Measurements from ENCODE around the gene BBS9. TPM values are rescaled to one million over a fixed set of nuclear protein-coding genes. Genes with fewer than 3 reads are reported as not detected.

Gene BBS9
- total RNA-seq, 4 donors from 2014 or later = 11.3 to 28.5 (median 20.7) TPM

GRCh38 chr7:33642312-33642711 is 512.9 kb downstream of the BBS9 start:
- DNase-seq (ENCODE audit: low spot score) (no peak), ATAC-seq (ENCODE audit: low FRiP score) (no peak)
- TF ChIP-seq CTCF (IDR thresholded peaks at IDR 0.05) = no peak

- DNase-seq (ENCODE audit: low spot score) (no peak), ATAC-seq (ENCODE audit: low FRiP score) (no peak)
- no peak for TF ChIP-seq CTCF (IDR thresholded peaks at IDR 0.05)
Measured at GRCh38 chr7:33643530-33643929, 514.2 kb downstream of the BBS9 start.

- no peak for TF ChIP-seq CTCF (IDR thresholded peaks at IDR 0.05)
- DNase-seq (ENCODE audit: low spot score) (no peak), ATAC-seq (ENCODE audit: low FRiP score) (no peak)
Measured at GRCh38 chr7:33644489-33644888, 515.1 kb downstream of the BBS9 start.

GRCh38 chr7:33645104-33645503 is 515.7 kb downstream of the BBS9 start:
- ATAC-seq (ENCODE audit: low FRiP score) (no peak), DNase-seq (ENCODE audit: low spot score) (no peak)
- TF ChIP-seq CTCF (IDR thresholded peaks at IDR 0.05) = no peak

GRCh38 chr7:33646166-33646565 is 516.8 kb downstream of the BBS9 start:
- no peak for ATAC-seq (ENCODE audit: low FRiP score)
- DNase-seq (ENCODE audit: low spot score) = no peak
- no peak for TF ChIP-seq CTCF (IDR thresholded peaks at IDR 0.05)

GRCh38 chr7:33646891-33647391 is 517.6 kb downstream of the BBS9 start:
- ATAC-seq (ENCODE audit: low FRiP score) = no peak
- DNase-seq (ENCODE audit: low spot score) = no peak
- TF ChIP-seq CTCF (IDR thresholded peaks at IDR 0.05) = no peak

GRCh38 chr7:33649476-33650441 is 520.4 kb downstream of the BBS9 start:
- ATAC-seq (ENCODE audit: low FRiP score) (no peak), DNase-seq (ENCODE audit: low spot score) (no peak)

More at GRCh38 chr7:33649476-33650441, 520.4 kb downstream of the BBS9 start:
- no peak for TF ChIP-seq CTCF (IDR thresholded peaks at IDR 0.05)
